A549 treated with CpdA at 1 μM for 4 hours (cell line): ENCODE measurements around the gene TAS2R41. TPM values are rescaled to one million over a fixed set of nuclear protein-coding genes. Genes with fewer than 3 reads are reported as not detected.

Experiments
- total RNA-seq: library from RNA; stranded (reverse); fragments of 200-300 nt; extraction: Qiagen RNA extraction; gene quantifications from 5 replicates; pipeline ENCODE4 v1.2.3, GENCODE V29; 2022; ENCODE audit warnings: low read depth

The TAS2R41 gene, protein sequence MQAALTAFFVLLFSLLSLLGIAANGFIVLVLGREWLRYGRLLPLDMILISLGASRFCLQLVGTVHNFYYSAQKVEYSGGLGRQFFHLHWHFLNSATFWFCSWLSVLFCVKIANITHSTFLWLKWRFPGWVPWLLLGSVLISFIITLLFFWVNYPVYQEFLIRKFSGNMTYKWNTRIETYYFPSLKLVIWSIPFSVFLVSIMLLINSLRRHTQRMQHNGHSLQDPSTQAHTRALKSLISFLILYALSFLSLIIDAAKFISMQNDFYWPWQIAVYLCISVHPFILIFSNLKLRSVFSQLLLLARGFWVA
- not detected in 5 replicates for total RNA-seq

DNA sequence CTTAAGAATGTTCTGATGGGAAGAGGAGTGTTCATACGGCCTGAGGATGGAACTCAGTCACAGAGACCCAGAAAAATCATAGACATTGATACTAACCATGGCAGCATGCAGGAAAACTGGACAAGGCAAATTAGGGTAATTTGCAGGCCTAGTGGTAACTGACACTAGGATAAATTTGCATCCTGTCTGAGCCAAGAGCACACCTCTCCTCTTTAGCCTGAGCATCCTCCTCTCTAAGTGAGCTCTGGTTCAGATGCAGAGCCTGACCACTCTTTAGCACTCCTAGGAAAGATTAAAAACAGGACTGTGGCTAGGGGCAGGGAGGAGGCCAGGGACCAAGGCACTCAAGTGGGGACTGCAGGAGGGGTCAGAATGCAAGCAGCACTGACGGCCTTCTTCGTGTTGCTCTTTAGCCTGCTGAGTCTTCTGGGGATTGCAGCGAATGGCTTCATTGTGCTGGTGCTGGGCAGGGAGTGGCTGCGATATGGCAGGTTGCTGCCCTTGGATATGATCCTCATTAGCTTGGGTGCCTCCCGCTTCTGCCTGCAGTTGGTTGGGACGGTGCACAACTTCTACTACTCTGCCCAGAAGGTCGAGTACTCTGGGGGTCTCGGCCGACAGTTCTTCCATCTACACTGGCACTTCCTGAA is at the start of gene TAS2R41:
TSS of gene TAS2R41 (plus strand) at position 373 of the 650 bp plus-strand sequence. CDS start at position 373, 0 bp downstream.

DNA sequence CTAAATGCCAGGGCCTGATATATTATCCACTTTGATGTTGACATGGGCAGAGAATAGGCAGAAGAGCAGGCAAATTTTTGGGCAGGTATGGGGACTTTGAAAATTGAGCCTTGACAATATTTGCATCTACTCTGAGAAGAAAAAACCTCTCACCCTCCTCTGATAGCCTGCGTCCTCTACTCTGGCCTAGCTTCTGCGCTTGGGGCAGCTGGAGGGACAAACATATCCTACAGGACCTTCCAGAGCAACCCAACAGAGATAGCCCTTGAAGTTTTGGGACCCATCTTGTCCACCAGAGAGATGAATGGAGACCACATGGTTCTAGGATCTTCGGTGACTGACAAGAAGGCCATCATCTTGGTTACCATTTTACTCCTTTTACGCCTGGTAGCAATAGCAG is 34.5 kb upstream of the TAS2R41 start, which contains the start of gene TAS2R60:
TSS of gene TAS2R60 (plus strand) at position 301 of the 400 bp plus-strand sequence. CDS start at position 301, 0 bp downstream.

Other genes with a start within 250 kb of the TAS2R41 start
- 107 to 120 TPM (median 118 TPM) in 5 replicates for gene GSTK1, start 214.4 kb upstream of the TAS2R41 start, total RNA-seq
- gene TMEM139, start 192.9 kb upstream of the TAS2R41 start, total RNA-seq: 0.48 to 1.1 TPM (median 1.0 TPM) in 5 replicates
- 17.8 to 27.9 TPM (median 21.0 TPM) in 5 replicates for gene CASP2, start 189.5 kb upstream of the TAS2R41 start, total RNA-seq
- 0.05 TPM in 1 of 5 replicates, not detected in the others for gene CLCN1, start 161.8 kb upstream of the TAS2R41 start, total RNA-seq
- 0.48 to 0.73 TPM (median 0.54 TPM) in 5 replicates for gene FAM131B, start 115.2 kb upstream of the TAS2R41 start, total RNA-seq
- 152 to 207 TPM (median 183 TPM) in 5 replicates for gene ZYX, start 96.5 kb upstream of the TAS2R41 start, total RNA-seq
- not detected in 5 replicates for gene EPHA1, start 69.0 kb upstream of the TAS2R41 start, total RNA-seq
- not detected in 5 replicates for gene TAS2R60, start 34.4 kb upstream of the TAS2R41 start, total RNA-seq
- not detected in 5 replicates for gene CTAGE15, start 93.9 kb downstream of the TAS2R41 start, total RNA-seq
- gene TCAF2, start 143.1 kb downstream of the TAS2R41 start, total RNA-seq: 0.16 to 0.36 TPM (median 0.24 TPM) in 5 replicates